Astrocyte (in vitro differentiated cells and primary cell): Measurements from ENCODE around the gene MAP1LC3B.

Experiments used
- EZH2 ChIP-seq: IDR thresholded peaks from 2 replicates; pipeline ENCODE4 v1.6.1; 2012; ENCODE audit warnings: mild to moderate bottlenecking, low read length, inconsistent platforms; ENCODE audit not compliant: insufficient read depth
- TF ChIP-seq, protein P1 (sequence below): IDR thresholded peaks from 2 replicates; pipeline ENCODE4 v1.5.1; 2011; ENCODE audit warnings: low read depth, mild to moderate bottlenecking, inconsistent platforms, low read length, moderate library complexity; ENCODE audit not compliant: insufficient read depth

DNA sequence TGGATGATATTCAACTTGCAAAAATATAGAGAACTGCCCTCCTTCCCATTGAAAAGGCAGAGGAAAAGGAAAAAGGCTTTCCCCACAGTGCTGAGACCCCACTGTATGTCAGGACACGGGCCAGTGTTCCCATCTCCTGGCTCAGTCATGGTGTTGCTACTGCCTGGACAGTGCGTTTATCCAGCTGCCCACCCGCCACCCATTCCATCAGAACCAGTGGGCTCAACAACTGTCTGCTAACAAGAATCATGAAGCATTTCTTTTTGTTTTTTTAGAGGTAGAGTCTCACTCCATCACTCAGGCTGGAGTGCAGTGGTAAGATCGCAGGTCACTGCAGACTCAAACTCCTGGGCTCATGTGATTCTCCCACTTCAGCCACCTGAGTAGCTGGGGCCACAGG lies 19.8 kb upstream of the MAP1LC3B start:
- TF ChIP-seq, protein P1, sequence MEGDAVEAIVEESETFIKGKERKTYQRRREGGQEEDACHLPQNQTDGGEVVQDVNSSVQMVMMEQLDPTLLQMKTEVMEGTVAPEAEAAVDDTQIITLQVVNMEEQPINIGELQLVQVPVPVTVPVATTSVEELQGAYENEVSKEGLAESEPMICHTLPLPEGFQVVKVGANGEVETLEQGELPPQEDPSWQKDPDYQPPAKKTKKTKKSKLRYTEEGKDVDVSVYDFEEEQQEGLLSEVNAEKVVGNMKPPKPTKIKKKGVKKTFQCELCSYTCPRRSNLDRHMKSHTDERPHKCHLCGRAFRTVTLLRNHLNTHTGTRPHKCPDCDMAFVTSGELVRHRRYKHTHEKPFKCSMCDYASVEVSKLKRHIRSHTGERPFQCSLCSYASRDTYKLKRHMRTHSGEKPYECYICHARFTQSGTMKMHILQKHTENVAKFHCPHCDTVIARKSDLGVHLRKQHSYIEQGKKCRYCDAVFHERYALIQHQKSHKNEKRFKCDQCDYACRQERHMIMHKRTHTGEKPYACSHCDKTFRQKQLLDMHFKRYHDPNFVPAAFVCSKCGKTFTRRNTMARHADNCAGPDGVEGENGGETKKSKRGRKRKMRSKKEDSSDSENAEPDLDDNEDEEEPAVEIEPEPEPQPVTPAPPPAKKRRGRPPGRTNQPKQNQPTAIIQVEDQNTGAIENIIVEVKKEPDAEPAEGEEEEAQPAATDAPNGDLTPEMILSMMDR: no peak
- no peak for TF ChIP-seq EZH2
